SKM-1 (cell line): Measurements from ENCODE around the gene RNF212.
A peak's percentile ranks its signal among the peaks of the same experiment; 100 is the strongest.
"Not testable (repeated sequence)": the region's sequence is repeated elsewhere in the genome, so short reads cannot be mapped to it uniquely, and the experiment has no call there.

ENCODE experiments used
- DNase-seq: peaks from one replicate; lab custom pipeline; 2025; ENCODE audit not compliant: unreplicated experiment; lab: John Stamatoyannopoulos, UW

RNF212 gene

GRCh38 chr4:1049591-1049905, 63.8 kb downstream of the RNF212 start:
- DNase-seq, result no peak

- no peak for DNase-seq
These were observed 64.4 kb downstream of the RNF212 start for GRCh38 chr4:1048773-1049590.

- no peak for DNase-seq
These were observed 65.2 kb downstream of the RNF212 start for GRCh38 chr4:1047976-1048772.

GRCh38 chr4:1047106-1047975, 66.0 kb downstream of the RNF212 start:
- DNase-seq, result no peak

GRCh38 chr4:1046581-1047011, 66.8 kb downstream of the RNF212 start:
- DNase-seq, result not testable (repeated sequence)

GRCh38 chr4:1045595-1046201, 67.7 kb downstream of the RNF212 start:
- no peak for DNase-seq

- no peak for DNase-seq
These were observed 68.2 kb downstream of the RNF212 start for GRCh38 chr4:1045193-1045594.

- DNase-seq, result no peak
These were observed 68.7 kb downstream of the RNF212 start for GRCh38 chr4:1044469-1045192.

- DNase-seq, result peak; percentile 48
These were observed 69.5 kb downstream of the RNF212 start for GRCh38 chr4:1043651-1044468.

GRCh38 chr4:1043162-1043561, 70.2 kb downstream of the RNF212 start:
- DNase-seq, result no peak

- DNase-seq, result no peak
These were observed 70.9 kb downstream of the RNF212 start for GRCh38 chr4:1042352-1043055.

GRCh38 chr4:1041936-1042330, 71.4 kb downstream of the RNF212 start:
- DNase-seq, result no peak

- no peak for DNase-seq
These were observed 72.0 kb downstream of the RNF212 start for GRCh38 chr4:1041147-1041935.

- no peak for DNase-seq
These were observed 72.8 kb downstream of the RNF212 start for GRCh38 chr4:1040344-1041146.

GRCh38 chr4:1039493-1040343, 73.6 kb downstream of the RNF212 start:
- no peak for DNase-seq

GRCh38 chr4:1038948-1039492, 74.3 kb downstream of the RNF212 start:
- no peak for DNase-seq
